Body of pancreas (tissue), 4 donors: ENCODE results near the gene PPP2R2B.

Experiments
- POLR2A ChIP-seq, 3 donors: fragments of 450-650 bp; IDR thresholded peaks; one replicate each; pipeline ENCODE4 v1.6.1; 2016; ENCODE audit warnings: antibody characterized with exemption in 3 of 3, mild to moderate bottlenecking in 2 of 3
- TF ChIP-seq, protein P1 (sequence below), 7 experiments: fragments of 450-650 bp in 4 of 7; fragments of 200-600 bp in 3 of 7; sonication (generic) in 3 of 7; IDR thresholded peaks; one replicate each; pipeline ENCODE4 v1.5.1; 2016 to 2019; ENCODE audit warnings: antibody characterized with exemption in 7 of 7

DNA sequence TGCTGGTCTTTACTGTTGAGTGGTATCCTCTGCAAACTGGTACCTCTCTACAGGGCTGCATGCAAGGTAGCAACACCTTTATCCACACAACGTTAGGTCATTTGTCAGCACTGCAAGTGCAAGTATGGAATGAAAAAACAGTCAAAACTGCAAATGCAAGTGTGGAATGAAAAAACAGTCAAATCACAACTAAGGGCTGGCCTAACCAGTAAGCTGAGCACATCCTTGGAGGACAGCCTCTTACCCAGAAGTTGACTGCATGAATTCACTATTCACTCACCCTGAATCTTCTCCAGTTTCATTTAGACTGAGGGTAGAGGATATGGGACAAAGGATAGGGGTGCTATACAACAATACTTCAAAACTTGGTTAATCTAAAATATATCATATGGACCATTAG is 158.4 kb downstream of the PPP2R2B start:
- TF ChIP-seq, protein P1, sequence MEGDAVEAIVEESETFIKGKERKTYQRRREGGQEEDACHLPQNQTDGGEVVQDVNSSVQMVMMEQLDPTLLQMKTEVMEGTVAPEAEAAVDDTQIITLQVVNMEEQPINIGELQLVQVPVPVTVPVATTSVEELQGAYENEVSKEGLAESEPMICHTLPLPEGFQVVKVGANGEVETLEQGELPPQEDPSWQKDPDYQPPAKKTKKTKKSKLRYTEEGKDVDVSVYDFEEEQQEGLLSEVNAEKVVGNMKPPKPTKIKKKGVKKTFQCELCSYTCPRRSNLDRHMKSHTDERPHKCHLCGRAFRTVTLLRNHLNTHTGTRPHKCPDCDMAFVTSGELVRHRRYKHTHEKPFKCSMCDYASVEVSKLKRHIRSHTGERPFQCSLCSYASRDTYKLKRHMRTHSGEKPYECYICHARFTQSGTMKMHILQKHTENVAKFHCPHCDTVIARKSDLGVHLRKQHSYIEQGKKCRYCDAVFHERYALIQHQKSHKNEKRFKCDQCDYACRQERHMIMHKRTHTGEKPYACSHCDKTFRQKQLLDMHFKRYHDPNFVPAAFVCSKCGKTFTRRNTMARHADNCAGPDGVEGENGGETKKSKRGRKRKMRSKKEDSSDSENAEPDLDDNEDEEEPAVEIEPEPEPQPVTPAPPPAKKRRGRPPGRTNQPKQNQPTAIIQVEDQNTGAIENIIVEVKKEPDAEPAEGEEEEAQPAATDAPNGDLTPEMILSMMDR (IDR thresholded peaks at IDR 0.05) = no peak
- no peak for TF ChIP-seq POLR2A (IDR thresholded peaks at IDR 0.05)
